ENCODE measurements around the gene ANKMY1. TPM values are rescaled to one million over a fixed set of nuclear protein-coding genes. Genes with fewer than 3 reads are reported as not detected.
A peak's percentile ranks its signal among the peaks of the same experiment; 100 is the strongest.

The ANKMY1 gene
- total RNA-seq, 1 donor from 2014 or later = 16.8 TPM

GRCh38 chr2:240503848-240504247, 53.9 kb downstream of the ANKMY1 start:
- Mint-ChIP-seq H3K9me3 (no peaks in the 10 kb centered on the region), H3K36me3 (no peaks in the 10 kb centered on the region)
- TF ChIP-seq CTCF (conservative IDR thresholded peaks at IDR 0.05) = no peak

GRCh38 chr2:240503375-240503774, 54.4 kb downstream of the ANKMY1 start:
- Mint-ChIP-seq H3K4me1 (ENCODE audit: unreplicated experiment) (no peaks in the 10 kb centered on the region), H3K4me3 (no peak overlapping the region), H3K27ac (no peak overlapping the region), H3K36me3 (no peaks in the 10 kb centered on the region), H3K27me3 (no peaks in the 10 kb centered on the region), H3K9me3 (no peaks in the 10 kb centered on the region)
- peak; percentile 60 for DNase-seq (ENCODE audit: extremely low spot score, unreplicated experiment)
- no peak for TF ChIP-seq CTCF (conservative IDR thresholded peaks at IDR 0.05)

More at GRCh38 chr2:240503848-240504247, 53.9 kb downstream of the ANKMY1 start:
- H3K27ac Mint-ChIP-seq = no peak overlapping the region
- DNase-seq (ENCODE audit: extremely low spot score, unreplicated experiment) = peak; percentile 59
- no peaks in the 10 kb centered on the region for H3K4me1 Mint-ChIP-seq (ENCODE audit: unreplicated experiment)
- H3K27me3 Mint-ChIP-seq = no peaks in the 10 kb centered on the region
- no peak overlapping the region for H3K4me3 Mint-ChIP-seq

- H3K4me1 Mint-ChIP-seq (ENCODE audit: unreplicated experiment) = no peaks in the 10 kb centered on the region
- no peak overlapping the region for H3K4me3 Mint-ChIP-seq
- H3K27me3 Mint-ChIP-seq = no peaks in the 10 kb centered on the region
- TF ChIP-seq CTCF (conservative IDR thresholded peaks at IDR 0.05) = no peak
- H3K9me3 Mint-ChIP-seq = no peaks in the 10 kb centered on the region
- no peak overlapping the region for H3K27ac Mint-ChIP-seq
- peak; percentile 51 for DNase-seq (ENCODE audit: extremely low spot score, unreplicated experiment)
- no peaks in the 10 kb centered on the region for H3K36me3 Mint-ChIP-seq
Observed at GRCh38 chr2:240502430-240503121, 55.2 kb downstream of the ANKMY1 start.

GRCh38 chr2:240502059-240502429, 55.7 kb downstream of the ANKMY1 start:
- H3K27ac Mint-ChIP-seq = no peak overlapping the region
- DNase-seq (ENCODE audit: extremely low spot score, unreplicated experiment) = peak; percentile 65

GRCh38 chr2:240501531-240501991, 56.2 kb downstream of the ANKMY1 start:
- H3K27me3 Mint-ChIP-seq = no peaks in the 10 kb centered on the region
- H3K4me3 Mint-ChIP-seq = no peak overlapping the region
- no peak overlapping the region for H3K27ac Mint-ChIP-seq
- DNase-seq (ENCODE audit: extremely low spot score, unreplicated experiment) = peak; percentile 64
- no peak for TF ChIP-seq CTCF (conservative IDR thresholded peaks at IDR 0.05)
- no peaks in the 10 kb centered on the region for H3K36me3 Mint-ChIP-seq
- H3K9me3 Mint-ChIP-seq = no peaks in the 10 kb centered on the region
- no peaks in the 10 kb centered on the region for H3K4me1 Mint-ChIP-seq (ENCODE audit: unreplicated experiment)

More at GRCh38 chr2:240502059-240502429, 55.7 kb downstream of the ANKMY1 start:
- Mint-ChIP-seq H3K27me3 (no peaks in the 10 kb centered on the region), H3K4me1 (ENCODE audit: unreplicated experiment) (no peaks in the 10 kb centered on the region), H3K9me3 (no peaks in the 10 kb centered on the region), H3K4me3 (no peak overlapping the region), H3K36me3 (no peaks in the 10 kb centered on the region)
- no peak for TF ChIP-seq CTCF (conservative IDR thresholded peaks at IDR 0.05)
